GDM1 (cell line): Measurements from ENCODE around the gene TIAM1.

Source experiments
- DNase-seq: peaks from one replicate; lab custom pipeline; 2025; lab: John Stamatoyannopoulos, UW

Gene TIAM1

GRCh38 chr21:31203431-31204054, 140.5 kb downstream of the TIAM1 start:
- DNase-seq = no peak

- no peak for DNase-seq
Measured at GRCh38 chr21:31201548-31201947, 142.5 kb downstream of the TIAM1 start.

- DNase-seq = no peak
Measured at GRCh38 chr21:31201144-31201543, 142.9 kb downstream of the TIAM1 start.

- DNase-seq = no peak
Measured at GRCh38 chr21:31198575-31198974, 145.5 kb downstream of the TIAM1 start.

- no peak for DNase-seq
Measured at GRCh38 chr21:31196724-31197123, 147.3 kb downstream of the TIAM1 start.

- no peak for DNase-seq
Measured at GRCh38 chr21:31195334-31196015, 148.6 kb downstream of the TIAM1 start.

GRCh38 chr21:31194510-31195293, 149.4 kb downstream of the TIAM1 start:
- no peak for DNase-seq

- DNase-seq = no peak
Measured at GRCh38 chr21:31193761-31194160, 150.3 kb downstream of the TIAM1 start.

GRCh38 chr21:31191553-31191952, 152.5 kb downstream of the TIAM1 start:
- DNase-seq = no peak

GRCh38 chr21:31190516-31190915, 153.5 kb downstream of the TIAM1 start:
- DNase-seq = no peak

GRCh38 chr21:31187499-31187898, 156.6 kb downstream of the TIAM1 start:
- DNase-seq = no peak

GRCh38 chr21:31186916-31187315, 157.1 kb downstream of the TIAM1 start:
- DNase-seq = no peak

- DNase-seq = no peak
Measured at GRCh38 chr21:31185663-31186062, 158.4 kb downstream of the TIAM1 start.

- no peak for DNase-seq
Measured at GRCh38 chr21:31184876-31185275, 159.2 kb downstream of the TIAM1 start.

GRCh38 chr21:31184459-31184858, 159.6 kb downstream of the TIAM1 start:
- no peak for DNase-seq

GRCh38 chr21:31182231-31183140, 161.6 kb downstream of the TIAM1 start:
- no peak for DNase-seq

GRCh38 chr21:31181082-31181750, 162.8 kb downstream of the TIAM1 start:
- no peak for DNase-seq

GRCh38 chr21:31180256-31181081, 163.6 kb downstream of the TIAM1 start:
- no peak for DNase-seq

GRCh38 chr21:31176725-31177124, 167.3 kb downstream of the TIAM1 start:
- no peak for DNase-seq

- no peak for DNase-seq
Measured at GRCh38 chr21:31176080-31176551, 167.9 kb downstream of the TIAM1 start.
